ENCODE results near the gene GABRR2. TPM values are rescaled to one million over a fixed set of nuclear protein-coding genes. Genes with fewer than 3 reads are reported as not detected.
A peak's percentile ranks its signal among the peaks of the same experiment; 100 is the strongest.

The GABRR2 gene
- total RNA-seq, 6 experiments from 2014 or later, result 0.10 to 0.24 (median 0.12) TPM; not detected in 2

DNA sequence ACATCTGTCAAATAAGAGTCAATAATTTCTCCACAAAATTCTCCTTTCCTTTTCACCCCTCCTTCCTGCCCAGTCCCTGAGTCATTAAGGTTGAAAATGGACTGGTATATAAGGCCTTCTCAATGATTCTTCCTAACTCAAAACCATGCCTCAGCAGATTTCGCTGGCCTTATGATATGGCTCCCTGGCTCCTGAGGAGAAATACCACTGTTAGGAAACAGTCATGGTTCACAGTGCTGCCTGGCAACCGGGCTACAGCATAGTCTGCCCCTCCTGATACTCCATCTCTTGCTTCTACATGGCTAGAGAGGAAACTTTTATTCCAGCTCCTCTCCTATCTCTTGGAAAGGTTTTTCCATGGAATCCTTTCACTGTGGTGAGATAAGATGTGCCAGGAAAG lies 32.7 kb upstream of the GABRR2 start:
- no peaks in the 10 kb centered on the region for H3K9me3 Mint-ChIP-seq
- H3K27ac Mint-ChIP-seq, result peak overlapping the region; percentile 52
- H3K36me3 Mint-ChIP-seq (ENCODE audit: low read depth), result peaks cover 11% of the 10 kb centered on the region; the same call in 1 of the 2 replicates
- TF ChIP-seq, protein P1, sequence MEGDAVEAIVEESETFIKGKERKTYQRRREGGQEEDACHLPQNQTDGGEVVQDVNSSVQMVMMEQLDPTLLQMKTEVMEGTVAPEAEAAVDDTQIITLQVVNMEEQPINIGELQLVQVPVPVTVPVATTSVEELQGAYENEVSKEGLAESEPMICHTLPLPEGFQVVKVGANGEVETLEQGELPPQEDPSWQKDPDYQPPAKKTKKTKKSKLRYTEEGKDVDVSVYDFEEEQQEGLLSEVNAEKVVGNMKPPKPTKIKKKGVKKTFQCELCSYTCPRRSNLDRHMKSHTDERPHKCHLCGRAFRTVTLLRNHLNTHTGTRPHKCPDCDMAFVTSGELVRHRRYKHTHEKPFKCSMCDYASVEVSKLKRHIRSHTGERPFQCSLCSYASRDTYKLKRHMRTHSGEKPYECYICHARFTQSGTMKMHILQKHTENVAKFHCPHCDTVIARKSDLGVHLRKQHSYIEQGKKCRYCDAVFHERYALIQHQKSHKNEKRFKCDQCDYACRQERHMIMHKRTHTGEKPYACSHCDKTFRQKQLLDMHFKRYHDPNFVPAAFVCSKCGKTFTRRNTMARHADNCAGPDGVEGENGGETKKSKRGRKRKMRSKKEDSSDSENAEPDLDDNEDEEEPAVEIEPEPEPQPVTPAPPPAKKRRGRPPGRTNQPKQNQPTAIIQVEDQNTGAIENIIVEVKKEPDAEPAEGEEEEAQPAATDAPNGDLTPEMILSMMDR (IDR thresholded peaks at IDR 0.05), result no peak
- DNase-seq, result peak; percentile 7
- H3K4me1 Mint-ChIP-seq (ENCODE audit: low read depth), result peaks cover 67% of the 10 kb centered on the region
- peak overlapping the region; percentile 29; the same call in 1 of the 2 replicates for H3K4me3 Mint-ChIP-seq
- H3K27me3 Mint-ChIP-seq (ENCODE audit: insufficient read depth), result no peaks in the 10 kb centered on the region

DNA sequence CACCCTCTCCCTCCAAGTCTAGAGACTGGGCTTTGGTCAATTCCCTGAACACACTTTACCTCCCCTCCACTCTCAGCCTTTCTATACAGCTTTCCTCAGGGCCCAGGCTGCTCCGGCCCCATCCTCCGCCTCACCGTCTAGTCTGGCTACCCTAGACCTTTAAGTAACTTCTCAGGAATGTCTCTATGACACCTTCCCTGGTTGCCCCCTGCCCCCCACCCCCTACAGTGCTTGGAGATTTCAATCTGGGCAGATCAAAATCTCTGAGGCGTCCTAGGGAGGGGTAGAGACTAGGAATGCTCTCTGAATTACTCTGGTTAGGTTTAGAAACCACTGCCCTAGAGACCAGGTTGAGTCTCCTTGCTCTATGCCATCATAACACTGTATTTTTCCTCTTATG lies 31.3 kb upstream of the GABRR2 start:
- DNase-seq, result no peak
- Mint-ChIP-seq H3K4me1 (ENCODE audit: low read depth) (peaks cover 65% of the 10 kb centered on the region), H3K9me3 (no peaks in the 10 kb centered on the region), H3K27ac (peak overlapping the region; percentile 44; the same call in 1 of the 2 replicates), H3K36me3 (ENCODE audit: low read depth) (peaks cover 15% of the 10 kb centered on the region), H3K27me3 (ENCODE audit: insufficient read depth) (no peaks in the 10 kb centered on the region), H3K4me3 (no peak overlapping the region)
- TF ChIP-seq, protein P1 (IDR thresholded peaks at IDR 0.05), result no peak

DNA sequence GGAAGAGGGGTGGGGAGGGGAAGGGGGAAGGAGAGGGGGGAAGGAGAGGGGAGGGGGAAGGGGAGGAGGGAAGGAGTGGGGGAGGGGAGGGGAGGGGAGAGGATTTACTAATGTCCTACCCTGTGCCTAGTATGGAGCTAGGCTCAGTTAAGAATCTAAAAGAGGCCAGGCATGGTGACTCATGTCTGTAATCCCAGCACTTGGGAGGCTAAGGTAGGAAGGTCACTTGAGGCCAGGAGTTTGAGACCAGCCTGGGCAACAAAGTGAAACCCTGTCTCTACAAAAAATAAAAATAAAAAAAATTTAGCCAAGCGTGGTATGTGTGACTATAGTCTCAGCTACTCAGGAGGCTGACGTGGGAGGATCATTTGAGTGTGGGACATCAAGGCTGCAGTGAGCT lies 24.5 kb upstream of the GABRR2 start:
- H3K36me3 Mint-ChIP-seq (ENCODE audit: low read depth), result peaks cover 24% of the 10 kb centered on the region
- H3K4me3 Mint-ChIP-seq, result no peak overlapping the region
- H3K27ac Mint-ChIP-seq, result peak overlapping the region; percentile 49
- no peaks in the 10 kb centered on the region for H3K9me3 Mint-ChIP-seq
- no peaks in the 10 kb centered on the region for H3K27me3 Mint-ChIP-seq (ENCODE audit: insufficient read depth)
- peaks cover 13% of the 10 kb centered on the region for H3K4me1 Mint-ChIP-seq (ENCODE audit: low read depth)
- no peak for DNase-seq
- TF ChIP-seq, protein P1 (IDR thresholded peaks at IDR 0.05), result no peak

DNA sequence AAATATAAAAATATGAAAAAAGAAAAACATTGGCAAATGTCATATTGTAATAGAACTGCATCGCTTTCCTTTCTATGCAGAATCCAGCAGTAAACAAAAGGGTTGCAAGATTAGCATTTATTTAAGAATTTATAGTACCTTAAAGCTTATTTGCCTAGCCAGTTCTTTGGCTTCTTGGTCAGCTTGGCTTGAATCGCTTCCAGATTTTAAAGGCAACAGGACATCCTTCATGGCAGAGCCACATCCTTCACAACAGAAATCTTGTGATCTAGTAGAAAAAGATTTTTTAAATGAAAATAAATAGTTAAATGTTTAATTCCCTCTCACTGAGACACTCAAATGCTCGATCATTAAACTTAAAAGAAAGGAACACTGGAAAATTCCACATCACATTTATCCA lies 20.1 kb upstream of the GABRR2 start:
- Mint-ChIP-seq H3K36me3 (ENCODE audit: low read depth) (peaks cover 25% of the 10 kb centered on the region), H3K27me3 (ENCODE audit: insufficient read depth) (no peaks in the 10 kb centered on the region), H3K9me3 (no peaks in the 10 kb centered on the region), H3K4me1 (ENCODE audit: low read depth) (peaks cover 6% of the 10 kb centered on the region), H3K4me3 (no peak overlapping the region), H3K27ac (no peak overlapping the region)
- no peak for DNase-seq
- TF ChIP-seq, protein P1 (IDR thresholded peaks at IDR 0.05), result no peak

DNA sequence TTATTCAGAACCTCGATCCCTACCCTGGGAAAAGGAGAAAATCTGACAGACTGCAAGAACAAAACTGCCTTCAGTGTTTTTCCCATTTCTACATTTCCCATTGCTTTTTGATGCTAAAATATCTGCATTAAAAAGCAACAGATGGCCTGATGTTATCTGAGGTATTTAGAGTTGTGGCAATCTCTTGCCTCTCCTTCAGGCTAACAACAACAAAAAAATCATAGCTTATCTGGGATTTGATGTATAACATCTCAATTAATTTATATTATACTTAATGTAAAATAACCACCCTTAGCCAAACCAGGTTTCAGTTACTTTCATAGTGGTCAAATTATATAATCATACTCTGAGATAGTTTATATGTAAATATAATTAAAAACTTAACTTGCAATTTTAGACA lies 15.8 kb upstream of the GABRR2 start:
- Mint-ChIP-seq H3K36me3 (ENCODE audit: low read depth) (peaks cover 36% of the 10 kb centered on the region), H3K4me1 (ENCODE audit: low read depth) (no peaks in the 10 kb centered on the region; the same call in 1 of the 2 replicates), H3K4me3 (no peak overlapping the region), H3K27me3 (ENCODE audit: insufficient read depth) (no peaks in the 10 kb centered on the region), H3K9me3 (no peaks in the 10 kb centered on the region), H3K27ac (no peak overlapping the region)
- no peak for DNase-seq
- TF ChIP-seq, protein P1 (IDR thresholded peaks at IDR 0.05), result no peak

DNA sequence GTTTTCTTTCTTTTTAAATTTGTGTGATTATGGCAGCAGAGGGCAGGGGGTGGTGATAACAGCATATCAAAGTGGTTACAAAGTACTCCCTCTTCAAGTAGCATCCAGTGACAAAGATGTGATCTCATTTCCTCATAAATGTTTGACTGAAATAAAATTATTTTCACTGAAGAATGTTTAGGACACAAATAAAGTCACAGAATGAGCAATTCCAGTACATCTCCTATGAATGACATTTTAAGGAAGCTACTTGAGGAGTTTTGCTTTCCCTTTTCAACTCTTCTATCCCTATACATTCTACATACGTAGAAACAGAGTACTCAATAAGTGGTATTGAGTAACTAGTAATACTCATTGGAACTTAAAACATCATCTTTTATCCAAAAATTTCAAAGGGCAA lies 13.9 kb upstream of the GABRR2 start:
- Mint-ChIP-seq H3K4me3 (no peak overlapping the region), H3K27me3 (ENCODE audit: insufficient read depth) (no peaks in the 10 kb centered on the region)

More for the DNA sequence above, 13.9 kb upstream of the GABRR2 start:
- no peaks in the 10 kb centered on the region for H3K9me3 Mint-ChIP-seq
- TF ChIP-seq, protein P1 (IDR thresholded peaks at IDR 0.05), result no peak
- H3K4me1 Mint-ChIP-seq (ENCODE audit: low read depth), result no peaks in the 10 kb centered on the region; the same call in 1 of the 2 replicates
- no peak for DNase-seq
- peaks cover 36% of the 10 kb centered on the region for H3K36me3 Mint-ChIP-seq (ENCODE audit: low read depth)
- no peak overlapping the region for H3K27ac Mint-ChIP-seq

Data from HFFc6 (cell line).